OCI-LY7 (cell line): ENCODE data around the gene ARRDC3. TPM values are rescaled to one million over a fixed set of nuclear protein-coding genes. Genes with fewer than 3 reads are reported as not detected.

Experiments
- BruUV-seq: library from RNA; stranded (reverse); fragments of 400-500 nt; replicated peaks from 2 replicates; lab custom pipeline; 2021; lab: Mats Ljungman, UMichigan
- CTCF ChIA-PET: fragments of 300-600 bp; sonication (Branson Sonifier 250); formaldehyde crosslinking; loops from one replicate; lab custom pipeline; 2022; ENCODE audit warnings: antibody characterized with exemption; ENCODE audit not compliant: unreplicated experiment; lab: Charles Lee
- POLR2A ChIA-PET: fragments of 300-600 bp; sonication (Branson Sonifier 250); formaldehyde crosslinking; loops from one replicate; lab custom pipeline; 2022; ENCODE audit warnings: antibody characterized with exemption; lab: Charles Lee
- DNase-seq: peaks from one replicate; pipeline ENCODE4 v3.0.0-alpha.2; 2015; ENCODE audit warnings: low spot score
- H2AFZ ChIP-seq: fragments of 200-600 bp; sonication (generic), shearing (Covaris generic); 2 replicates; pipeline ENCODE4 v1.6.1; 2014; ENCODE audit warnings: mild to moderate bottlenecking, antibody characterized with exemption, low read length, moderate library complexity
- H3K27ac ChIP-seq: fragments of 200-600 bp; sonication (generic); 2 replicates; pipeline ENCODE4 v1.5.1; 2014; ENCODE audit warnings: mixed run types, low read depth, mild to moderate bottlenecking, moderate library complexity, low read length, inconsistent platforms; ENCODE audit not compliant: poor library complexity, severe bottlenecking
- H3K36me3 ChIP-seq: fragments of 200-600 bp; sonication (generic); 2 replicates; pipeline ENCODE4 v1.6.1; 2014; ENCODE audit warnings: mild to moderate bottlenecking, antibody characterized with exemption, low read length, moderate library complexity, mixed read lengths; ENCODE audit not compliant: insufficient read depth
- H3K4me1 ChIP-seq: fragments of 200-600 bp; sonication (generic); 2 replicates; pipeline ENCODE4 v1.5.1; 2014; ENCODE audit warnings: mild to moderate bottlenecking, low read length; ENCODE audit not compliant: insufficient read depth, poor library complexity, severe bottlenecking
- H3K4me2 ChIP-seq: fragments of 200-600 bp; sonication (generic); 2 replicates; pipeline ENCODE4 v1.6.1; 2014; ENCODE audit warnings: mild to moderate bottlenecking, low read length
- H3K4me3 ChIP-seq: fragments of 200-600 bp; sonication (generic); 2 replicates; pipeline ENCODE4 v1.5.1; 2014; ENCODE audit warnings: mild to moderate bottlenecking, low read depth, low read length; ENCODE audit not compliant: poor library complexity, severe bottlenecking
- H3K79me2 ChIP-seq: fragments of 200-600 bp; sonication (generic); 2 replicates; pipeline ENCODE4 v1.6.1; 2016; ENCODE audit warnings: low read depth, mild to moderate bottlenecking, low read length, moderate library complexity, mixed read lengths; ENCODE audit not compliant: insufficient read depth
- H3K9me2 ChIP-seq: fragments of 200-600 bp; sonication (generic); 2 replicates; pipeline ENCODE4 v1.6.1; 2016; ENCODE audit warnings: mild to moderate bottlenecking, low read length, mixed read lengths; ENCODE audit not compliant: insufficient read depth
- H3K9me3 ChIP-seq: fragments of 200-600 bp; sonication (generic); 2 replicates; pipeline ENCODE4 v1.6.1; 2014; ENCODE audit warnings: mild to moderate bottlenecking, mixed run types, low read length, mixed read lengths
- H4K20me1 ChIP-seq: fragments of 200-600 bp; sonication (generic); 2 replicates; pipeline ENCODE4 v1.6.1; 2014; ENCODE audit warnings: mild to moderate bottlenecking, antibody characterized with exemption, low read length, moderate library complexity, mixed read lengths; ENCODE audit not compliant: insufficient read depth
- EZH2phosphoT487 ChIP-seq: fragments of 200-600 bp; sonication (generic); IDR thresholded peaks from 2 replicates; pipeline ENCODE4 v1.6.1; 2018; ENCODE audit warnings: low read depth, borderline replicate concordance, mild to moderate bottlenecking, mixed run types, antibody characterized with exemption, low read length, moderate library complexity, mixed read lengths
- intact Hi-C: fragments of 100-400 bp; cut with micrococcal nuclease; formaldehyde crosslinking; loops from one replicate; pipeline ENCODE4 v1.10.0; 2022; ENCODE audit not compliant: unreplicated experiment
- total RNA-seq, 2 experiments: library from RNA; depleted of rRNA in 1 of 2; stranded (reverse); fragments of >200 nt in 1 of 2; shearing (Covaris generic) in 1 of 2; gene quantifications; 2 replicates each; pipeline ENCODE4 v1.2.3, GENCODE V29; 2014 to 2022
- TF ChIP-seq, protein P1 (sequence below): fragments of 200-600 bp; sonication (generic); conservative IDR thresholded peaks from 2 replicates; pipeline ENCODE4 v1.5.1; 2014; ENCODE audit warnings: mild to moderate bottlenecking, antibody characterized with exemption, low read length, moderate library complexity, mixed read lengths

ARRDC3 gene
- total RNA-seq, 2 experiments from 2014 or later = 30.0 to 30.6 TPM

DNA sequence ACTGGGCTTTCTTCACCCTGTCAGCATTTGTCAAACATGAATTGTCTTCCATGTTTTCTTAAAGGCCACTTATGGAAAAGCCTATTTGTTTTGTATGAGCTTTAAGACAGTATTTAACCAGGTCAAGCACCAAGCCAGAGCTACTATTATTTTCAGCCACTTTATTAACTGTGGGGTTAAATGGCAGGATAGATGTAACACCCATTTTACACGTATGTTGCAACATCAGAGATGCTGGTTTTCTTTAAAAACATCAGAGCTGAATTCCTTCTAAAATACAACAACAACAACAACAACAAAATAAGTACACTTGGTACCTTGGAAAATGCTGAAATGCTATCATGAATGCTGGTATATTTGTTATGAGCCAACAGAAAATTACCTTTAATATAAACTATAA lies 13.6 kb downstream of the ARRDC3 start:
- H3K36me3 ChIP-seq = peaks cover 75% of the 10 kb centered on the region
- no peak overlapping the region for H3K4me2 ChIP-seq
- H3K4me3 ChIP-seq = no peak overlapping the region
- no peaks in the 10 kb centered on the region for H3K9me2 ChIP-seq
- H2AFZ ChIP-seq = no peak overlapping the region
- no peaks in the 10 kb centered on the region for H4K20me1 ChIP-seq
- intact Hi-C loops = no loop called here
- H3K27ac ChIP-seq = no peak overlapping the region
- no TSS peak for BruUV-seq
- no peak for DNase-seq
- no peaks in the 10 kb centered on the region for H3K9me3 ChIP-seq
- ChIA-PET CTCF (no interaction called here), POLR2A (interaction anchor here (0.9 to 2.6 kb wide), 4 partner anchors 9 to 40 kb away, joined by 3 to 11 read pairs (median 4); partner anchors contain the start of gene ARRDC3)
- TF ChIP-seq EZH2phosphoT487 = no peak
- TF ChIP-seq, protein P1, sequence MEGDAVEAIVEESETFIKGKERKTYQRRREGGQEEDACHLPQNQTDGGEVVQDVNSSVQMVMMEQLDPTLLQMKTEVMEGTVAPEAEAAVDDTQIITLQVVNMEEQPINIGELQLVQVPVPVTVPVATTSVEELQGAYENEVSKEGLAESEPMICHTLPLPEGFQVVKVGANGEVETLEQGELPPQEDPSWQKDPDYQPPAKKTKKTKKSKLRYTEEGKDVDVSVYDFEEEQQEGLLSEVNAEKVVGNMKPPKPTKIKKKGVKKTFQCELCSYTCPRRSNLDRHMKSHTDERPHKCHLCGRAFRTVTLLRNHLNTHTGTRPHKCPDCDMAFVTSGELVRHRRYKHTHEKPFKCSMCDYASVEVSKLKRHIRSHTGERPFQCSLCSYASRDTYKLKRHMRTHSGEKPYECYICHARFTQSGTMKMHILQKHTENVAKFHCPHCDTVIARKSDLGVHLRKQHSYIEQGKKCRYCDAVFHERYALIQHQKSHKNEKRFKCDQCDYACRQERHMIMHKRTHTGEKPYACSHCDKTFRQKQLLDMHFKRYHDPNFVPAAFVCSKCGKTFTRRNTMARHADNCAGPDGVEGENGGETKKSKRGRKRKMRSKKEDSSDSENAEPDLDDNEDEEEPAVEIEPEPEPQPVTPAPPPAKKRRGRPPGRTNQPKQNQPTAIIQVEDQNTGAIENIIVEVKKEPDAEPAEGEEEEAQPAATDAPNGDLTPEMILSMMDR = no peak
- H3K4me1 ChIP-seq = no peaks in the 10 kb centered on the region
- H3K79me2 ChIP-seq = peaks cover 8% of the 10 kb centered on the region; the same call in 1 of the 2 replicates

DNA sequence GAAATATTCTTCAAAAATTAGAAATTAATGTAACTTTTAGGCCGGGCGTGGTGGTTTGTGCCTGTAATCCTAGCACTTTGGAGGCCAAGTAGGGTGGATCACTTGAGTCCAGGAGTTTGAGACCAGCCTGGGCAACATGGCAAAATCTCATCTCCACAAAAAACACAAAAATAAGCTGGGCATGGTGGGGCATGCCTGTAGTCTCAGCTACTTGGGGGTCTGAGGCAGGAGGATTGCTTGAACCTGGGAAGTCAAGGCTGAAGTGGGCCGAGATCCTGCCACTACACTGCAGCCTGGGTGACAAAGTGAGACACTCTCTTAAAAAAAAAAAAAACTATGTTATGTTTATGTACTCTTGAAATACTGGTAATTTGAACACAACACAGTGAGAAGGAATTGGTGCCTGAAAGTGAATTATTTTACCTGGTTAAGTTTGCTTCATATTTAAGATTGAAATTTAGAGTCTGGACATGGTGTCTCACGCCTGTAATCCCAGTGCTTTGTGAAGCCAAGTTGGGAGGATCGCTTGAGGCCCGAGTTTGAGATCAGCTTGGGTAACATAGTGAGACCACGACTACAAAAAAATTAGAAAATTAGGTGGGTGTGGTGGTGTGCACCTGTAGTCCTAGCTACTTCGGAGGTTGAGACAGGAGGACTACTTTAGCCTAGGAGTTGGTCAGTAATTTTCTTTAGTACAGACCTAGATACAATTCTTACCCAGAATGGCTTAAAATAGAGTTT lies 15.0 kb downstream of the ARRDC3 start:
- CTCF ChIA-PET = no interaction called here
- BruUV-seq = no TSS peak

More for the DNA sequence above, 15.0 kb downstream of the ARRDC3 start:
- peaks cover 61% of the 10 kb centered on the region for H3K36me3 ChIP-seq
- H3K9me2 ChIP-seq = no peaks in the 10 kb centered on the region
- no peaks in the 10 kb centered on the region for H3K4me1 ChIP-seq
- no peak overlapping the region for H3K27ac ChIP-seq
- POLR2A ChIA-PET = interaction anchor here (0.6 to 2.6 kb wide), 3 partner anchors 9 to 20 kb away, joined by 3 to 11 read pairs (median 10); no protein-coding TSS in a partner anchor
- TF ChIP-seq, protein P1 = no peak
- H3K79me2 ChIP-seq = peaks cover 8% of the 10 kb centered on the region; the same call in 1 of the 2 replicates
- no peaks in the 10 kb centered on the region for H4K20me1 ChIP-seq
- H2AFZ ChIP-seq = no peak overlapping the region
- no peak for DNase-seq
- H3K4me3 ChIP-seq = no peak overlapping the region
- H3K9me3 ChIP-seq = no peaks in the 10 kb centered on the region
- intact Hi-C loops = no loop called here
- H3K4me2 ChIP-seq = no peak overlapping the region
